Mesenchymal stem cell (in vitro differentiated cells and primary cell): ENCODE results near the gene GPC3.

Experiments
- DNase-seq: peaks from one replicate; pipeline ENCODE4 v3.0.0-alpha.2; 2013
- H2AFZ ChIP-seq: one replicate; pipeline ENCODE4 v1.6.1; 2013; ENCODE audit warnings: low read depth, mild to moderate bottlenecking, control low read depth, inconsistent platforms, low read length, moderate library complexity
- H2AK5ac ChIP-seq: 2 replicates; pipeline ENCODE4 v1.6.1; 2013; ENCODE audit warnings: low read length, moderate library complexity, mild to moderate bottlenecking, inconsistent platforms; ENCODE audit not compliant: severe bottlenecking
- H2BK120ac ChIP-seq: one replicate; pipeline ENCODE4 v1.6.1; 2013; ENCODE audit warnings: low read depth, mild to moderate bottlenecking, inconsistent platforms, low read length, moderate library complexity
- H2BK12ac ChIP-seq, 2 experiments: one replicate each; pipeline ENCODE4 v1.6.1; 2013; ENCODE audit warnings: inconsistent platforms in 2 of 2, low read length in 2 of 2, mild to moderate bottlenecking in 2 of 2, moderate library complexity in 2 of 2, control low read depth in 1 of 2
- H2BK15ac ChIP-seq: one replicate; pipeline ENCODE4 v1.6.1; 2013; ENCODE audit warnings: mild to moderate bottlenecking, low read depth, inconsistent platforms; ENCODE audit not compliant: poor library complexity, severe bottlenecking
- H2BK5ac ChIP-seq: 2 replicates; pipeline ENCODE4 v1.6.1; 2013; ENCODE audit warnings: low read depth, mild to moderate bottlenecking, low read length, control low read depth, inconsistent platforms; ENCODE audit not compliant: poor library complexity, severe bottlenecking
- H3K14ac ChIP-seq, 2 experiments: one replicate each; pipeline ENCODE4 v1.6.1; 2013; ENCODE audit warnings: inconsistent platforms in 2 of 2, low read length in 2 of 2, control low read depth in 1 of 2, mild to moderate bottlenecking in 1 of 2, moderate library complexity in 1 of 2
- H3K18ac ChIP-seq, 2 experiments: one replicate each; pipeline ENCODE4 v1.6.1; 2013; ENCODE audit warnings: inconsistent platforms in 2 of 2, low read length in 2 of 2, control low read depth in 1 of 2, low read depth in 1 of 2, mild to moderate bottlenecking in 1 of 2
- H3K23ac ChIP-seq, 2 experiments: one replicate each; pipeline ENCODE4 v1.6.1; 2013; ENCODE audit warnings: inconsistent platforms in 2 of 2, low read length in 2 of 2, mild to moderate bottlenecking in 2 of 2, moderate library complexity in 2 of 2, control low read depth in 1 of 2
- H3K27ac ChIP-seq: 2 replicates; pipeline ENCODE4 v1.5.1; 2013; ENCODE audit warnings: mild to moderate bottlenecking, moderate library complexity, low read length, control low read depth, inconsistent platforms; ENCODE audit not compliant: poor library complexity, severe bottlenecking
- H3K27me3 ChIP-seq, 2 experiments: 2 replicates each; pipeline versions ENCODE4 v1.6.1 to v1.7.0; 2013; ENCODE audit warnings: low read length in 2 of 2, mild to moderate bottlenecking in 2 of 2, moderate library complexity in 2 of 2, control low read depth in 1 of 2, inconsistent platforms in 1 of 2; ENCODE audit not compliant: control insufficient read depth in 1 of 2, insufficient read depth in 1 of 2
- H3K36me3 ChIP-seq, 2 experiments: 2 replicates each; pipeline versions ENCODE4 v1.6.1 to v1.7.0; 2013; ENCODE audit warnings: low read length in 2 of 2, control low read depth in 1 of 2, inconsistent platforms in 1 of 2, low read depth in 1 of 2, mild to moderate bottlenecking in 1 of 2; ENCODE audit not compliant: insufficient read depth in 2 of 2, control insufficient read depth in 1 of 2
- H3K4ac ChIP-seq, 2 experiments: one replicate each; pipeline ENCODE4 v1.6.1; 2013; ENCODE audit warnings: inconsistent platforms in 2 of 2, low read length in 2 of 2, mild to moderate bottlenecking in 2 of 2, moderate library complexity in 2 of 2, control low read depth in 1 of 2, low read depth in 1 of 2
- H3K4me1 ChIP-seq: 2 replicates; pipeline ENCODE4 v1.6.1; 2013; ENCODE audit warnings: low read depth, low read length, control low read depth; ENCODE audit not compliant: control insufficient read depth, insufficient read depth
- H3K4me2 ChIP-seq: 2 replicates; pipeline ENCODE4 v1.6.1; 2013; ENCODE audit warnings: low read length, mild to moderate bottlenecking, inconsistent platforms; ENCODE audit not compliant: poor library complexity, severe bottlenecking
- H3K4me3 ChIP-seq, 2 experiments: 2 replicates each; pipeline versions ENCODE4 v1.5.1 to v1.7.0; 2013; ENCODE audit warnings: low read length in 2 of 2, mild to moderate bottlenecking in 2 of 2, control low read depth in 1 of 2, low read depth in 1 of 2; ENCODE audit not compliant: insufficient read depth in 1 of 2
- H3K79me1 ChIP-seq: replicated peaks from 2 replicates; pipeline ENCODE4 v1.6.1; 2013; ENCODE audit warnings: mild to moderate bottlenecking, control low read depth, low read length, inconsistent platforms; ENCODE audit not compliant: poor library complexity, severe bottlenecking
- H3K9ac ChIP-seq: 2 replicates; pipeline ENCODE4 v1.7.0; 2013; ENCODE audit warnings: mild to moderate bottlenecking, low read length, moderate library complexity
- H3K9me3 ChIP-seq: 2 replicates; pipeline ENCODE4 v1.7.0; 2013; ENCODE audit warnings: mild to moderate bottlenecking, low read length; ENCODE audit not compliant: control insufficient read depth
- H4K8ac ChIP-seq: one replicate; pipeline ENCODE4 v1.6.1; 2013; ENCODE audit warnings: inconsistent platforms, mild to moderate bottlenecking, low read length, moderate library complexity
- H4K91ac ChIP-seq: one replicate; pipeline ENCODE4 v1.6.1; 2013; ENCODE audit warnings: mild to moderate bottlenecking, low read length, inconsistent platforms
- WGBS: methylation state at CpG from one replicate; pipeline ENCODE4 v1.1.7; 2013; ENCODE audit warnings: mixed read lengths; 5-methylcytosine and 5-hydroxymethylcytosine counted together

Gene GPC3

GRCh38 chrX:133670383-133670782 is 315.0 kb downstream of the GPC3 start:
- Histone ChIP-seq H3K4me3 (no peak overlapping the region), H2BK5ac (no peak overlapping the region), H3K23ac (no peak overlapping the region), H3K18ac (no peak overlapping the region), H2BK15ac (no peak overlapping the region), H3K4me2 (no peak overlapping the region), H2BK120ac (no peak overlapping the region), H2AK5ac (no peak overlapping the region), H4K8ac (no peak overlapping the region), H3K4ac (no peak overlapping the region), H3K79me1 (no peaks in the 10 kb centered on the region), H3K14ac (no peak overlapping the region), H2AFZ (no peak overlapping the region), H3K4me1 (peaks cover 3% of the 10 kb centered on the region), H3K36me3 (no peaks in the 10 kb centered on the region), H3K27ac (no peak overlapping the region), H3K27me3 (peaks cover 0 to 9% of the 10 kb centered on the region in 2 experiments), H4K91ac (no peak overlapping the region), H3K9ac (no peak overlapping the region), H2BK12ac (no peak overlapping the region), H3K9me3 (no peaks in the 10 kb centered on the region)
- peak; percentile 41 for DNase-seq
- WGBS = 0% methylated on average over 2 of the region's 4 CpGs

GRCh38 chrX:133669214-133669613 is 316.2 kb downstream of the GPC3 start:
- Histone ChIP-seq H3K18ac (no peak overlapping the region), H3K23ac (no peak overlapping the region), H2BK120ac (no peak overlapping the region), H3K4me1 (peaks cover 1% of the 10 kb centered on the region), H3K27me3 (peaks cover 0 to 6% of the 10 kb centered on the region in 2 experiments), H4K8ac (no peak overlapping the region), H2BK12ac (no peak overlapping the region), H3K36me3 (no peaks in the 10 kb centered on the region), H3K9me3 (no peaks in the 10 kb centered on the region), H4K91ac (no peak overlapping the region), H2AFZ (no peak overlapping the region), H3K27ac (no peak overlapping the region), H3K4ac (no peak overlapping the region), H2BK5ac (no peak overlapping the region), H2AK5ac (no peak overlapping the region), H2BK15ac (no peak overlapping the region), H3K4me3 (no peak overlapping the region), H3K4me2 (no peak overlapping the region), H3K9ac (no peak overlapping the region), H3K79me1 (no peaks in the 10 kb centered on the region), H3K14ac (no peak overlapping the region)
- WGBS = 94% methylated on average over 3 of the region's 5 CpGs
- DNase-seq = no peak

GRCh38 chrX:133668225-133668931 is 317.0 kb downstream of the GPC3 start:
- Histone ChIP-seq H3K36me3 (no peaks in the 10 kb centered on the region), H2BK120ac (no peak overlapping the region), H2BK15ac (no peak overlapping the region), H2AK5ac (no peak overlapping the region), H3K23ac (no peak overlapping the region), H3K79me1 (no peaks in the 10 kb centered on the region), H3K4me1 (peaks cover 1% of the 10 kb centered on the region), H3K14ac (no peak overlapping the region), H4K91ac (no peak overlapping the region), H3K4me3 (no peak overlapping the region), H3K9me3 (no peaks in the 10 kb centered on the region), H2AFZ (no peak overlapping the region), H4K8ac (no peak overlapping the region), H3K27ac (no peak overlapping the region), H3K4me2 (no peak overlapping the region), H2BK5ac (no peak overlapping the region), H3K27me3 (peaks cover 0 to 6% of the 10 kb centered on the region in 2 experiments), H3K9ac (no peak overlapping the region), H2BK12ac (no peak overlapping the region), H3K4ac (no peak overlapping the region), H3K18ac (no peak overlapping the region)
- no peak for DNase-seq
- WGBS = 100% methylated on average over 1 of the region's 3 CpGs

GRCh38 chrX:133666256-133666655 is 319.1 kb downstream of the GPC3 start:
- Histone ChIP-seq H3K79me1 (no peaks in the 10 kb centered on the region), H3K14ac (no peak overlapping the region), H3K4me2 (no peak overlapping the region), H3K4me3 (no peak overlapping the region), H4K91ac (no peak overlapping the region), H3K18ac (no peak overlapping the region), H3K4ac (no peak overlapping the region), H2AFZ (no peak overlapping the region), H2AK5ac (no peak overlapping the region), H2BK15ac (no peak overlapping the region), H3K23ac (no peak overlapping the region), H2BK120ac (no peak overlapping the region), H3K36me3 (no peaks in the 10 kb centered on the region), H4K8ac (no peak overlapping the region), H3K4me1 (peaks cover 1% of the 10 kb centered on the region), H3K9me3 (no peaks in the 10 kb centered on the region), H3K27me3 (peaks cover 0 to 6% of the 10 kb centered on the region in 2 experiments), H2BK12ac (no peak overlapping the region), H2BK5ac (no peak overlapping the region), H3K9ac (no peak overlapping the region), H3K27ac (no peak overlapping the region)
- no peak for DNase-seq
